SW480 (cell line): ENCODE measurements around the gene SNAPC1.
"Not testable (repeated sequence)": the region's sequence is repeated elsewhere in the genome, so short reads cannot be mapped to it uniquely, and the experiment has no call there.

ENCODE experiments used
- DNase-seq: peaks from one replicate; pipeline ENCODE4 v3.0.0-alpha.2; 2016; ENCODE audit warnings: low spot score

SNAPC1 gene

GRCh38 chr14:61761959-61762786, at the start of gene SNAPC1:
Gene SNAPC1 (plus strand): TSS chr14:61762420. CDS start chr14:61762461, 41 bp downstream.
- DNase-seq, result peak; percentile 94

- DNase-seq, result no peak
These were observed 48.3 kb upstream of the SNAPC1 start for GRCh38 chr14:61713724-61714437.

- no peak for DNase-seq
These were observed 45.3 kb upstream of the SNAPC1 start for GRCh38 chr14:61716956-61717355.

- DNase-seq, result no peak
These were observed 44.2 kb upstream of the SNAPC1 start for GRCh38 chr14:61718039-61718438.

GRCh38 chr14:61719344-61720293, 42.6 kb upstream of the SNAPC1 start:
- DNase-seq, result no peak

GRCh38 chr14:61720294-61720661, 41.9 kb upstream of the SNAPC1 start:
- no peak for DNase-seq

- DNase-seq, result no peak
These were observed 41.5 kb upstream of the SNAPC1 start for GRCh38 chr14:61720741-61721140.

GRCh38 chr14:61724133-61724532, 38.1 kb upstream of the SNAPC1 start:
- DNase-seq, result no peak

- DNase-seq, result no peak
These were observed 35.2 kb upstream of the SNAPC1 start for GRCh38 chr14:61726778-61727658.

- no peak for DNase-seq
These were observed 31.4 kb upstream of the SNAPC1 start for GRCh38 chr14:61730756-61731373.

- DNase-seq, result no peak
These were observed 28.2 kb upstream of the SNAPC1 start for GRCh38 chr14:61733972-61734371.

- DNase-seq, result no peak
These were observed 25.5 kb upstream of the SNAPC1 start for GRCh38 chr14:61736751-61737150.

GRCh38 chr14:61737915-61738314, 24.3 kb upstream of the SNAPC1 start:
- DNase-seq, result no peak

- DNase-seq, result no peak
These were observed 23.1 kb upstream of the SNAPC1 start for GRCh38 chr14:61739133-61739532.

- no peak for DNase-seq
These were observed 19.8 kb upstream of the SNAPC1 start for GRCh38 chr14:61742371-61742770.

- DNase-seq, result no peak
These were observed 18.0 kb upstream of the SNAPC1 start for GRCh38 chr14:61744238-61744637.

- DNase-seq, result not testable (repeated sequence)
These were observed 15.9 kb upstream of the SNAPC1 start for GRCh38 chr14:61746346-61746745.

- no peak for DNase-seq
These were observed 15.3 kb upstream of the SNAPC1 start for GRCh38 chr14:61746881-61747280.

- DNase-seq, result no peak
These were observed 14.9 kb upstream of the SNAPC1 start for GRCh38 chr14:61747342-61747741.

- no peak for DNase-seq
These were observed 13.0 kb upstream of the SNAPC1 start for GRCh38 chr14:61749264-61749663.

- peak; percentile 11 for DNase-seq
These were observed 12.4 kb upstream of the SNAPC1 start for GRCh38 chr14:61749867-61750266.
